PFSK-1 (cell line): ENCODE results near the gene BRINP3.

Experiments
- FOXP2 ChIP-seq: optimal IDR thresholded peaks from 2 replicates; pipeline ENCODE3; 2011; ENCODE audit warnings: borderline replicate concordance, control low read depth, inconsistent platforms; ENCODE audit not compliant: insufficient read depth; ENCODE audit errors: extremely low read length, extremely low read depth
- POLR2AphosphoS5 ChIP-seq: IDR thresholded peaks from 2 replicates; pipeline ENCODE4 v1.6.1; 2012; ENCODE audit warnings: low read depth, mild to moderate bottlenecking, control low read depth, low read length, moderate library complexity
- REST ChIP-seq, 2 experiments: IDR thresholded peaks; 2 replicates each; pipeline versions ENCODE4 v1.6.1 to v1.8.0; 2011 to 2012; ENCODE audit warnings: low read depth in 2 of 2, low read length in 2 of 2, control low read depth in 1 of 2, inconsistent platforms in 1 of 2, mild to moderate bottlenecking in 1 of 2, moderate library complexity in 1 of 2; ENCODE audit not compliant: insufficient read depth in 1 of 2
- SIN3A ChIP-seq: IDR thresholded peaks from 2 replicates; pipeline ENCODE4 v1.6.1; 2012; ENCODE audit warnings: mild to moderate bottlenecking, low read length, moderate library complexity, borderline replicate concordance; ENCODE audit not compliant: insufficient read depth

- TF ChIP-seq POLR2AphosphoS5: no peak
- no peak for TF ChIP-seq REST (IDR thresholded peaks at IDR 0.05; ENCODE audit: insufficient read depth in 1 of 2, low read depth in 2 of 2, low read length in 2 of 2)
- no peak for TF ChIP-seq SIN3A
- no peak for TF ChIP-seq FOXP2
Observed at GRCh38 chr1:190244406-190244805, 233.3 kb downstream of the BRINP3 start.
